GM13977 (cell line): Measurements from ENCODE around the gene KANSL2.
A peak's percentile ranks its signal among the peaks of the same experiment; 100 is the strongest.

Source experiments
- DNase-seq: peaks from one replicate; pipeline ENCODE4 v3.0.0; 2012; ENCODE audit warnings: low spot score
- in situ Hi-C: fragments of 300-500 bp; cut with MboI; formaldehyde crosslinking; loops from one replicate; pipeline ENCODE4 v1.12.0; 2022; ENCODE audit warnings: low sequenced_read_pairs, low pct_unique_long_range_greater_than_20kb, mixed read lengths, inconsistent platforms; ENCODE audit not compliant: unreplicated experiment
- TF ChIP-seq, protein P1 (sequence below): IDR thresholded peaks from 2 replicates; pipeline ENCODE4 v1.5.1; 2012; ENCODE audit warnings: mild to moderate bottlenecking, control low read depth; ENCODE audit not compliant: insufficient read depth; ENCODE audit errors: extremely low read depth, missing control alignments

KANSL2 gene

DNA sequence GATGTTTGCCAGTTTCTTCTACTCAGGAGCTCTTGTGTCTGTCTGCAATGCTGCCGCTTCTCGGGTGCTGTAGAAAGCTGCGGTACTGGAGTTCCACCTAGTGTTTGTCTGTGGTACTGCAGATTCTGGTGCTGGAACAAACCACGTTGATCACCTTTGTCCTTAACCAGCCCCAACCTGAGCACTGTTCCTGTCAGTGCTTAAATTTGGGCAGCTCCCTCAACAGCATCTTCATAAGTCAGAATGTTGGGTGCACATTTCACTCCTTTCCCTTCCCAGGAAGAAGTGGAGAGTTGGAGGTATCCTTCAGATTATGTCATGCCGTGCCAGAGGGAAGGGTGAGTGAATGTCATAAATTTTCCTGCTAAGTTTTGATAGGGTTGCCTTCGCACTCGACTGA, 63.5 kb downstream of the KANSL2 start:
- in situ Hi-C loops: loop anchor here (10.0 to 25.0 kb wide), 2 partner anchors 84 to 431 kb away; partner anchors contain the start of gene CCDC184
- TF ChIP-seq, protein P1, sequence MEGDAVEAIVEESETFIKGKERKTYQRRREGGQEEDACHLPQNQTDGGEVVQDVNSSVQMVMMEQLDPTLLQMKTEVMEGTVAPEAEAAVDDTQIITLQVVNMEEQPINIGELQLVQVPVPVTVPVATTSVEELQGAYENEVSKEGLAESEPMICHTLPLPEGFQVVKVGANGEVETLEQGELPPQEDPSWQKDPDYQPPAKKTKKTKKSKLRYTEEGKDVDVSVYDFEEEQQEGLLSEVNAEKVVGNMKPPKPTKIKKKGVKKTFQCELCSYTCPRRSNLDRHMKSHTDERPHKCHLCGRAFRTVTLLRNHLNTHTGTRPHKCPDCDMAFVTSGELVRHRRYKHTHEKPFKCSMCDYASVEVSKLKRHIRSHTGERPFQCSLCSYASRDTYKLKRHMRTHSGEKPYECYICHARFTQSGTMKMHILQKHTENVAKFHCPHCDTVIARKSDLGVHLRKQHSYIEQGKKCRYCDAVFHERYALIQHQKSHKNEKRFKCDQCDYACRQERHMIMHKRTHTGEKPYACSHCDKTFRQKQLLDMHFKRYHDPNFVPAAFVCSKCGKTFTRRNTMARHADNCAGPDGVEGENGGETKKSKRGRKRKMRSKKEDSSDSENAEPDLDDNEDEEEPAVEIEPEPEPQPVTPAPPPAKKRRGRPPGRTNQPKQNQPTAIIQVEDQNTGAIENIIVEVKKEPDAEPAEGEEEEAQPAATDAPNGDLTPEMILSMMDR: peak; percentile 94
- DNase-seq: peak; percentile 73

DNA sequence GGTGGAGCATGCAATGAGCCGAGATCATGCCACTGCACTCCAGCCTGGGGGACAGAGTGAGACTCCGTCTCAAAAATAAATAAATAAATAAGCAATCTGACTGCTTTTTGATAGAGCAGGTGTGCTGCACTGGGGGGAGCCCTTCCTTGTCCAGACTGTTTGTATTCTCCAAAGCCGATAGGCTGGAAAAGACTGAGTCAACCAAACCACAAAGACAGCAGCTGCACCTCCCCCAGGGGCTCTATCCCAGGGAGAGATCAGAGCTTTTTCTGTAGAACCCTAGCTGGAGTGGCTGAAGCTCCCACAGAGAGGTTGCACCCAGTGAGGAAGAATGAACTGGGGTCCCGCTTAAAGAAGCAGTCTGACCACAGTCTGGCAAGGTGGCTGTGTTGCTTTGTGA, 66.4 kb downstream of the KANSL2 start:
- in situ Hi-C loops: loop anchor here (10.0 to 25.0 kb wide), 2 partner anchors 81 to 428 kb away; partner anchors contain the start of gene CCDC184
- DNase-seq: no peak
- TF ChIP-seq, protein P1: no peak

DNA sequence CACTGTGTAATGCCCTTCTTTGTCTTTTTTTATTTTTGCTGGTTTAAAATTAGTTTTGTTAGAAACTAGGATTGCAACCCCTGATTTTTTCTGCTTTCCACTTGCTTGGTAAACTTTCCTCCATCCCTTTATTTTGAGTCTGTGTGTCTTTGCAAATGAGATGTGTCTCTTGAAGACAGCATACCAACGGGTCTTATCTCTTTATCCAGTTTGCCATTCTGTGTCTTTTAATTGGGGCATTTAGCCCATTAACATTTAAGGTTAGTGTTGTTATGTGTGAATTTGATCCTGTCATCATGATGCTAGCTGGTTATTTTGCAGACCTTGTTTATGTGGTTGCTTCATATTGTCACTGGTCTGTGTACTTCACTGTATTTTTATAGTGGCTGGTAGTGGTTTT, 68.7 kb downstream of the KANSL2 start:
- DNase-seq: no peak
- in situ Hi-C loops: loop anchor here (10.0 to 25.0 kb wide), 2 partner anchors 79 to 426 kb away; partner anchors contain the start of gene CCDC184
- TF ChIP-seq, protein P1: no peak
